ENCODE data around the gene RNF166.

Gene RNF166

DNA sequence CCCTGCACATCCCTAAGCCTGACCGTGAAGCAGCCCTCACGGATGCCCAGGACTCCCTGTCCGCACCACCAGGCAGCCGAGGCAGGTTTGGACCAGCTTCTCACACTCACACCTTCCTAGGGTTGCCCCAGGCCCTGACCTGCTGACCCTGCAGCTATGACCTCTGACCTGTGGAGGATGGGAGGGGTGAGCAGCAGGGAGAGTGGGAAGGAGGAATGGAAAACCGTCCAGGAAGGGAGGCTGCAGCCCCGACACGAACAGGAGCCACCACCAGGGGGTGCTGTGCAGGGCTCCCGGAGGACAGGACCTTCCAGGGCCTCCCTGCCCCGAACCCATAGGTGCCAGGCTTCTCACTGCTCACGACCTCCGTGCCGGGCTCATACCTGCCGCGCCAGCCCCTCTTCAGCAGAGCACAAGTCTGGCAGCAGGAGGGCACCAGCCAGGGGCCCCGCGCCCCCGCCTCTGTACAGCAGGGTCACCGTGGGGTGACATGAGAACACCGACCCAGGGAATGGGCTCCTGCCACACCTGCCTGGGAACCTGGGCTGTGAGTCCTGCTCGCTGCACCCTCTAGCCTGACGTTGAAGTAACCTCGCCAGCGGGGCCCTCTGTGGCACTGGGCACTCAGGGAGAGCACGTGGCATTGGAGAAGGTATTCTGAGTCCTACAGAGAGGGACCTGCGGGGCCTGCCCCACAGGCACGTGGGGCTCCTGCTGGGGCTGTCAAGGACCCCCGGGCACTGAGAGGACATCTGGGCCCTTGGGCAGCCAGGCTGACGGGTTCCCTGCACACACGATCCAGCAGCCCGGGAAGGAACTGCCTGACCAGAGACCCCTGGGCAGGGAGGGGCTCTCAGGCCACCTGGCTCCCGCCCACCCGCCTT, 37.7 kb upstream of the RNF166 start:
- Histone ChIP-seq H3K4me1 (ENCODE audit: insufficient read depth, low read length) (peaks cover 11% of the 10 kb centered on the region; the same call in 1 of the 2 replicates), H3K9ac (ENCODE audit: low read depth, low read length) (no peak overlapping the region), H3K36me3 (ENCODE audit: insufficient read depth, low read length) (no peaks in the 10 kb centered on the region), H3K9me3 (ENCODE audit: control insufficient read depth, insufficient read depth, low read length) (no peaks in the 10 kb centered on the region)

DNA sequence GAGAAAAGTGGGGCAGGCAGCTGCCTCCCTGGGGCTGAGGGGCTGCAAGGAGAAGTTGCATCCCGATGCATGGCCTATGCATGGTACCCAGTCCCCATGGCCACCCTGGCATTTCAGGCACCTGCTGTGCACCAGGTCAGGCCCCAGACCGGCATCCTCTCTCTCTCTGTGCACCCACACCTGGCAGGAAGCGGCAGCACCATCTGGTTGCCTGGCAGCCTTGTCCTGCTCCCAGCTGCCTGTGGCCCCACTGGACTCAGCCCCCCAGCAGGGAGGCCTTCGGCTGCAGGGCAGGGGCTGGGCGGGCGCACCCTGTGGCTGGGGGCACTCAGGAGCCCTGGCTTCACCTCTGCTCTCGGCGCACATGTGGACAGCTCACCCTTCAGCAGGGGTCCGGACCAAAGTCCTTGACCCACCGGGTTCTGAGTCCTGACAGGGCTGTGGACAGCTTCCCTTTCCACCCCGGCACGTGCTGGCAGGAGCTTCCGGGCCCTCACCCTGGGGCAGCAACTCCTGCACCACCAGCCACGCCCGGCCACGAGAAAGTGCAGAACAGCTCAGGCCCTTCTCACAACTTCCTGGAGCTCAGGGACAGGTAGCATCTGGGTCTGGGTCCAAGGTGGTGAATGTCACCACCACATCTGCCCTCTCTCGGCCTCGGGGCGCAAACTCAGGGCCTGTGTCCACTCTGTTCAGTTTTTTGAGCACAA, 36.8 kb upstream of the RNF166 start:
- H3K4me1 ChIP-seq (ENCODE audit: insufficient read depth, low read length): peaks cover 11% of the 10 kb centered on the region; the same call in 1 of the 2 replicates
- no peaks in the 10 kb centered on the region for H3K36me3 ChIP-seq (ENCODE audit: insufficient read depth, low read length)
- no peak overlapping the region for H3K9ac ChIP-seq (ENCODE audit: low read depth, low read length)
- H3K9me3 ChIP-seq (ENCODE audit: control insufficient read depth, insufficient read depth, low read length): no peaks in the 10 kb centered on the region

DNA sequence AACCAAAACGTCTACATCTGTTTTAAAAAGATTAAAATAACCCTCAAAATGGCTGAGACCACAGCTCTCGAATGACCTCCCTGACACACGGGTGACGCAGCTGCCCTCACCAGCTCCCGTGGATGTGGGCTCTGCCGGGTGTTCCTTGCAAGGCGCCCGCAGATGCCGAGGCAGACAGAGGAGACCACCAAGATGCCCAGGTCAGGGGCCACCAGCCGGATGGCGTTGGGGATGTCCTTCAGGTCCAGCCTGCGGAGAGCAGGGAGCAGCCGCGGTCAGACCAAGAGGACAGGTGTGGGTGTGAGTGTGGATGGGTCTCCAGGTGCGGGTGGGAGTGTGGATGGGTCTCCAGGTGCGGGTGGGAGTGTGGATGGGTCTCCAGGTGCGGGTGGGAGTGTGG, 35.2 kb upstream of the RNF166 start:
- Histone ChIP-seq H3K9ac (ENCODE audit: low read depth, low read length) (no peak overlapping the region), H3K4me1 (ENCODE audit: insufficient read depth, low read length) (peaks cover 11% of the 10 kb centered on the region; the same call in 1 of the 2 replicates), H3K36me3 (ENCODE audit: insufficient read depth, low read length) (no peaks in the 10 kb centered on the region), H3K9me3 (ENCODE audit: control insufficient read depth, insufficient read depth, low read length) (no peaks in the 10 kb centered on the region)

DNA sequence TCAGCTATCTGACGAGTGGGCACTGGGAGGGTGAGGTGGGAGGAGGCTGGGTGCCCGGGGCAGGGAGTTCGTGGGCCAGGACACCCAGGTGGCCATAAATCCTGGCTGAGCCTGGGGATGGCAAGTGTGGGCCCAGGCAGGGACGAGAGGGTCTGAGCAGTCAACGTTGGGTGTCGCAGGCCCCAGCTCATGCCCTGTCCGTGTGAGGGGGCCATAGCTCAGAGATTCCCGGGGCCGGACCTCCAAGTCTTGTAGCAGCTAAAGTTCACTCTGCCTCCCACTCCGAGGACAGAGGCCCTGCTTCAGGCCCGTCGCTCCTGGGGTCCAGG, 34.5 kb upstream of the RNF166 start:
- no peaks in the 10 kb centered on the region for H3K36me3 ChIP-seq (ENCODE audit: insufficient read depth, low read length)
- no peaks in the 10 kb centered on the region for H3K9me3 ChIP-seq (ENCODE audit: control insufficient read depth, insufficient read depth, low read length)
- H3K9ac ChIP-seq (ENCODE audit: low read depth, low read length): no peak overlapping the region
- peaks cover 5% of the 10 kb centered on the region; the same call in 1 of the 2 replicates for H3K4me1 ChIP-seq (ENCODE audit: insufficient read depth, low read length)

DNA sequence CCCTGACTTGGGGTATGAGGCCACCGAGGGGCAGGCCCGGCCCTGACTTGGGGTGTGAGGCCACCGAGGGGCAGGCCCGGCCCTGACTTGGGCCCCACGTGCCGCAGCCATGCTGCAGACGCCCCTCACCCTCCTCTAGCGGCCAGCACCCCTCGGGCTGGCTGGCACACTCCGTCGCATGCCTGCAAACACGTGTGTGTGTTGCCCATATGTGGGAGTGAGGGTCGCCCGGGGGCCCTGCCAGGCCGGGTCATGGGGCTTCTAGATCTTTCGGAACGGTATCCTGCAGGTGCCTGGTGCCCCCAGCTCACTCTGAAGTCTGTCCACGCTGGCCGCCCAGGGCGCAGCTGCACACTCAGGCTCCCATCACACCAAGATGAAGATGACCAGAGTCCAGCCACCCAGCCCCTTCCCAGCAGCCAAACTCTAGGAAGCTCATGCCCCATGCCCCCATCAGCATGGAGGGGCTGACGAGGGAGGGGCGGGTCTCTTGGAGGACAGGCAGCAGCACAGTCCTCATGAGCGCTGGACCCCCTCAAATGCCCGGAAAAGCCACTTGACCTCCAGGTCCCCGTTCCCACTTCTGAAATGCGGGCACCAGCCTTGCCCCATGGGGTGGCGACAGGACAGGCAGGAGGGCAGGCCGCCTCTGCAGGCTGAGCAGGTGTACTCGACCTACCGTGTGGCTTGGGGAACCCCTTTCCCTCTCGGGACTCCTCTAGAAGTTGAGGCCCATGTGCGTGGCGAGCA, 33.9 kb upstream of the RNF166 start:
- Histone ChIP-seq H3K9me3 (ENCODE audit: control insufficient read depth, insufficient read depth, low read length) (no peaks in the 10 kb centered on the region), H3K9ac (ENCODE audit: low read depth, low read length) (no peak overlapping the region), H3K36me3 (ENCODE audit: insufficient read depth, low read length) (no peaks in the 10 kb centered on the region), H3K4me1 (ENCODE audit: insufficient read depth, low read length) (peaks cover 2% of the 10 kb centered on the region; the same call in 1 of the 2 replicates)

DNA sequence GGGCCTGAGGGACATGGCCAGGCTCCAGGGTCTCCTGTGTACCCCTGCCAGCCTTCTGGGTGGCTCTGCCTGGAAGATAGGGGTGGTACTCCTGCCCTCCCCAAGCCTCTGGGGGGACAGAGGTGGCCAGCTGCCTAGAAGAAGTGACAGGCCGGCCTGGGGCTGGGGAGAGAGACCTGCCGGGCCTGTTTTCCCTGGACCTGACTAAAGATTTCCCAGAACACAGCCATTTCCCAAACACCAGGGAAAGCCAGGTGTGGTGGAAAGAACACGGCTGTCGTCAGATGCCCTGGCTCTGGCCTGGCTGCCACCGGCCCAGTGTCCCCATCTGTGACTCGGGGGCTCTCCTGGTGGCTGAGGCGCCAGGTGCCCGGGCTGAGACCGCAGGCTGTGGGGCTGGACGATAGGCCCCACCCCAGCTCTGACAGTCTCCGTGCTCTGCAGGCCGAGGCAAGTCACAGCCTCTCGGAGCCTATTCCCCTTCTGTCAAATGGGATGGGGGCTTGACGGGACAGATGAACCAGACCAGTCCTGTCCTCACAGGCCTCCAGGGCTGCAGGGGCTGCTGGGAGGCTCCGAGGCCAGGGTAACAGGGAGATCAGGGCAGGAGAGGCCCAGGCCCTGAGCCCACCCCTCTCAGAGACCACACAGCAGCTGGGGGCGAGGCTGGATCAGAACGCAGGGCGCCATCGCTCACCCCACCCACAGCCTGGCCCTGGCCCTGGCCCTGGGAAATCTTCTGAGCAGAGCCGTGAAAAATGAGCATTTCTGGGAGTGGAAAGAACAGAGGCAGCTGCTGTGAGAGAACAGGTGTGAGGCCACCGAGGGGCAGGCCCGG, 33.1 kb upstream of the RNF166 start:
- H3K4me1 ChIP-seq (ENCODE audit: insufficient read depth, low read length): no peaks in the 10 kb centered on the region; the same call in 1 of the 2 replicates
- H3K36me3 ChIP-seq (ENCODE audit: insufficient read depth, low read length): no peaks in the 10 kb centered on the region
- H3K9me3 ChIP-seq (ENCODE audit: control insufficient read depth, insufficient read depth, low read length): no peaks in the 10 kb centered on the region
- H3K9ac ChIP-seq (ENCODE audit: low read depth, low read length): no peak overlapping the region

DNA sequence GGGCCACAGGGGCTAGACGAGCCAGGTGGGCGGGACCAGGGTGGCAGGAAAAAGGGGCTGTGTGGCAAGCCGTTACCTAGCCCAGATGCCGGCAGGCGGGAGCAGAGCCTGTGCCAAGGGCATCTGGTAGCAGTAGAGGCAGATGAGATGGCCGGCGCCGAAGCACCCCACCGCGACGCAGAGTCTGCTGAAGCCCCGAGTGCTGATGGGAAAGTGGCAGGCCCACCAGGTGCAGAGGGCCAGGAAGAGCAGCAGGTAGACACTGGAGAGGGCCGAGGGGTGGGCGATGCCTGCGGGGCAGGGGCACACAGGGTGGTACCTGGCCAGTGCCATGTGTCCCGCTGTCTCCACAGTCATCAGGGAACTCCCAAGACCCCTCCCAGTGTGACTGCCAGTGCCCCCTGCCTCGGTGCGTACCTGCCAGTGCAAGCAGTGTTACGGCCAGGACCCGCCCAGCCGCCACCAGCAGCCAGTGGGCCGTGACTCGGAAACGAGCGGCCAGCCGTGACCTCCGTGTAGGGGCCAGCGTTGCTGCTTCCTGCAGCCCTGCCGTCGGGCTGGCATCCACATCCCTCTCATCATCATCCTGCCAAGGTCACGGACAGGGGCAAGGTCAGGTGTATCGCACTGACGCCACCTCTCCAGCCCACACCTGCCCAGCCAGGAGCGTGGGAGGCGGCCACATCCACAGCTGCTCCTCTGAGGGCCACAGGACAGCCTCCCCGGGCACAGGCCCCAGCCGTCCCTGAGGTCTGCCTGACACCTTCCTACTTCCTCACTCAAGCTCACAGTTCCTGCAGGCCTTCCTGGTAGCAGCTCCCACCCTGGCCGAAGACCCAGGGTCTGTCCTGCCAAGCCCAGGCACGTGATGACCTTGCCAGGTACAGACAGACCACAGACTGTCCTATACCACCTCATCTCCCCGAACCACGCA, 32.2 kb upstream of the RNF166 start:
- no peaks in the 10 kb centered on the region; the same call in 1 of the 2 replicates for H3K4me1 ChIP-seq (ENCODE audit: insufficient read depth, low read length)
- H3K9ac ChIP-seq (ENCODE audit: low read depth, low read length): no peak overlapping the region
- no peaks in the 10 kb centered on the region for H3K9me3 ChIP-seq (ENCODE audit: control insufficient read depth, insufficient read depth, low read length)
- H3K36me3 ChIP-seq (ENCODE audit: insufficient read depth, low read length): no peaks in the 10 kb centered on the region

DNA sequence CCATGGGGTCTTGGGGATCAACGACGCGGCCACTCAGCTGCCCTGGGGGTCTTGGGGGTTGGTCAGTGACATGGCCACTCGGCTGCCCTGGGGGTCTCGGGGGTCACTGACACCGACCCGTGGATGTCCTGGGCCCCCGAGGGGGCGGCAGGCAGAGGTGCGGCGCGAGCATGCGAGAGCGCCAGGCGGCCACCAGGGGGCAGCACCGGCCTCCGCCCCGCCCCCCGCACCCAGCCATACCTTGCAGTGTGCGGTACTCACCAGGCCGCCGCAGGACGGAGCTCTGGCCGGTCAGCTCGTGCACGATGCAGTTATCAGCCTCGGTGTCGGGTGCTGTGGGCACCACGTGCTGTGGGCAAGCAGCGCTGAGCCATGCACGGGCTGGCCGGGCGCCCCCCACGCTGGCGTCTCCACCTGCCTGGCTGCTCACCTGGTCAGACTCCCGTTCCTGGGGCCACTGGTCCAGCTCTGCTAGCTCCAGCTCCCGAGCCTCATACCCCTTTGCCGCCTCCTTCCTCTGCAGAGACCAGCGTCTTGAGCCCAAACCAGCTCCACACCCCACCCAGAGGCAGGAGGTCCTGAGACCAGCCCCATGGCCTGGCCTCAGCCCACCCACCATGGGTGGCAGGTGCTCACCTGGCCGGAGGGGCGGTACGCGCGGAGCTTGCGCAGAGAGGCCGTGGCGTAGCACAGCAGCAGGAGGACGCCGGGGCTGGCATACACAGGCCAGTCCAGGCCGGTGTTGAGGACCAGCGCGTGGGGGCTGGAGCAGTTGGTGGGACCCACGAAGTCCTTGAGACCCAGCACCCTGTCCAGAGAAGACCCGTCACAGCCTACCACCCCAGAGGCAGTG, 31.3 kb upstream of the RNF166 start:
- H3K36me3 ChIP-seq (ENCODE audit: insufficient read depth, low read length): no peaks in the 10 kb centered on the region
- no peaks in the 10 kb centered on the region; the same call in 1 of the 2 replicates for H3K4me1 ChIP-seq (ENCODE audit: insufficient read depth, low read length)
- H3K9ac ChIP-seq (ENCODE audit: low read depth, low read length): no peak overlapping the region
- H3K9me3 ChIP-seq (ENCODE audit: control insufficient read depth, insufficient read depth, low read length): no peaks in the 10 kb centered on the region

DNA sequence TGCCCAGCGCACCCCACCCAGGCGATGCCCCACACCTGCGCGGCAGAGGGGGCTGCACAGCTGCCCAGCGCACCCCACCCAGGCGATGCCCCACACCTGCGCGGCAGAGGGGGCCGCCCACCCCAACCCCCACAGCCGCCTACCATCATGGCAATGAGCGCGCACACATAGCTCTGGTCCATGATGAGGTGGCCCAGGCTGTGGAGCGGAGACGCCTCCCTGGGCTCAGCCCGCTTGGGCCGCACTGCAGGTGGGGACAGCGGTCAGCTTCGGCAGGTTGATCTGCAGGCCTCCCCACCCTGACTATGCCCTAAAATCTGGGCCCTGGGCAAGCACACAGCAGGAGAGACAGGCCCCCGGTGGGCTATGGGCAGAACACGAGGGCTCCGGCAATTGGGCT, 30.3 kb upstream of the RNF166 start:
- Histone ChIP-seq H3K4me1 (ENCODE audit: insufficient read depth, low read length) (no peaks in the 10 kb centered on the region; the same call in 1 of the 2 replicates), H3K9me3 (ENCODE audit: control insufficient read depth, insufficient read depth, low read length) (no peaks in the 10 kb centered on the region), H3K9ac (ENCODE audit: low read depth, low read length) (no peak overlapping the region), H3K36me3 (ENCODE audit: insufficient read depth, low read length) (no peaks in the 10 kb centered on the region)

DNA sequence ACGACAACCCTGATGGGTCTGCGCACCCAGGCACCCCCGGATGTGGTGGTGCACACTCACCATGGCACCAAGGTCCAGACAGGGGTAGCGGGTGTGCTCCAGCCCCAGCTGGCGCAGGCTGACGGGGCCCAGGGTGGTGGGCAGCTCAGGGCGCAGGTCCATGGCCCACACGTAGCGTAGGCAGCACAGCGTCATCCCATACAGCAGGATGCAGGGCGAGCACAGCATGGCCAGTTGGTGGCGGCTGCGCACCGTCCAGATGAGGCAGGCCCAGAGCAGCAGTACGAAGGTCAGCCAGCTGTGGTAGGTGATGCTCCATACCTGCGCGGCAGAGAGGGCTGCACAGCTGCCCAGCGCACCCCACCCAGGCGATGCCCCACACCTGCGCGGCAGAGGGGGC, 29.9 kb upstream of the RNF166 start:
- H3K36me3 ChIP-seq (ENCODE audit: insufficient read depth, low read length): no peaks in the 10 kb centered on the region
- no peaks in the 10 kb centered on the region; the same call in 1 of the 2 replicates for H3K4me1 ChIP-seq (ENCODE audit: insufficient read depth, low read length)
- H3K9me3 ChIP-seq (ENCODE audit: control insufficient read depth, insufficient read depth, low read length): no peaks in the 10 kb centered on the region
- H3K9ac ChIP-seq (ENCODE audit: low read depth, low read length): no peak overlapping the region

DNA sequence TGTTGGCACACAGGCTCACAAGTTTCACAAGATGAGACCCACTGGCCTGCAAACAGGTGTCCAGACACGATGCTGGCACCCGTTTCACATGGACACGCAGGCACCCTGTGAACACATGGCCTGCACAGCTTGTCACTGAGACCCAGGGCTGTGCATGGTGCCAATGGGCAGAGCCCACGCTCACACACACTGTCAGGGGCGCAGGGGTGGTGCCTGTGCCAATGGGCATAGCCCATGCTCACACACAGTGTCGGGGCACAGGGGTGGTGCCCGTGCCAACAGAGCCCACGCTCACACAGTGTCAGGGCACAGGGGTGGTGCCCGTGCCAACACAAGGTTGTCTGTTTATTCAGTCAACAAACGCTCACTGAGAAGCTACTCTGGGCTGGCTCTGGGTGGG, 29.4 kb upstream of the RNF166 start:
- H3K9ac ChIP-seq (ENCODE audit: low read depth, low read length): no peak overlapping the region
- H3K36me3 ChIP-seq (ENCODE audit: insufficient read depth, low read length): no peaks in the 10 kb centered on the region
- no peaks in the 10 kb centered on the region for H3K9me3 ChIP-seq (ENCODE audit: control insufficient read depth, insufficient read depth, low read length)
- H3K4me1 ChIP-seq (ENCODE audit: insufficient read depth, low read length): no peaks in the 10 kb centered on the region; the same call in 1 of the 2 replicates

DNA sequence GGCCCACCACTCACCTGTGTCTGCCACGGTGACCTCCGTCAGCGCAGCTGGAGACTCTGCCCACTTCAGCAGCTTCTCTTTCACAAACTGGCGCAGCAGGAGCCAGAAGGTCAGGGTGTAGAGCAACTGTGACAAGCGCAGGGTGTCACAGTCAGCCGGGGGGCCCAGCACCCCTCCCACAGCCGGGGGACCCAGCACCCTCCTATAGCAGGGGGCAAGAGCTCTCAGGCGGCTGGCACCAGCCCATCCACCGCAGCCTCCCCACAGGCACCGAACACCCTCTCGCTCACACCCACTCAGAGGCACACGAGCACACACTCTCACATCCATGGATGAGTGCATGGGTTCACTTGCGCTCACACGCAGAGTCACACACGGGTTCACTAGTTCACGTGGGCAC, 28.9 kb upstream of the RNF166 start:
- H3K36me3 ChIP-seq (ENCODE audit: insufficient read depth, low read length): no peaks in the 10 kb centered on the region
- H3K9me3 ChIP-seq (ENCODE audit: control insufficient read depth, insufficient read depth, low read length): no peaks in the 10 kb centered on the region
- no peak overlapping the region for H3K9ac ChIP-seq (ENCODE audit: low read depth, low read length)
- no peaks in the 10 kb centered on the region; the same call in 1 of the 2 replicates for H3K4me1 ChIP-seq (ENCODE audit: insufficient read depth, low read length)

Data from ES-I3 (cell line).